GM10266 (cell line): ENCODE measurements around the gene ATG101.

Source experiments
- DNase-seq: peaks from one replicate; pipeline ENCODE4 v3.0.0; 2012; ENCODE audit errors: extremely low spot score
- CTCF ChIP-seq: IDR thresholded peaks from 2 replicates; pipeline ENCODE4 v1.5.1; 2012; ENCODE audit warnings: mild to moderate bottlenecking, low read depth; ENCODE audit not compliant: control insufficient read depth, insufficient read depth; ENCODE audit errors: missing control alignments

Gene ATG101

GRCh38 chr12:52060498-52061177 lies 9.1 kb upstream of the ATG101 start:
- DNase-seq: no peak
- TF ChIP-seq CTCF: no peak

- DNase-seq: no peak
These were observed 8.2 kb upstream of the ATG101 start for GRCh38 chr12:52061470-52062166.

GRCh38 chr12:52062167-52063081 lies 7.4 kb upstream of the ATG101 start:
- no peak for TF ChIP-seq CTCF
- DNase-seq: no peak

More at GRCh38 chr12:52061470-52062166, 8.2 kb upstream of the ATG101 start:
- no peak for TF ChIP-seq CTCF

GRCh38 chr12:52063082-52063924 lies 6.5 kb upstream of the ATG101 start:
- no peak for TF ChIP-seq CTCF
- DNase-seq: no peak

GRCh38 chr12:52063981-52064649 lies 5.7 kb upstream of the ATG101 start:
- DNase-seq: no peak
- TF ChIP-seq CTCF: no peak
